CD4-positive, alpha-beta T cell (primary cell): ENCODE measurements around the gene SETBP1. TPM values are rescaled to one million over a fixed set of nuclear protein-coding genes. Genes with fewer than 3 reads are reported as not detected.

Experiments used
- ATAC-seq: fragments of 200-7000 bp; cut with Tn5 transposase; one replicate; pipeline ENCODE4 v1.10.0; 2022; ENCODE audit warnings: mild to moderate bottlenecking; ENCODE audit not compliant: poor library complexity
- CTCF ChIA-PET: fragments of 350-600 bp; sonication (Branson Sonifier 250); formaldehyde crosslinking; loops from one replicate; lab custom pipeline; 2021; ENCODE audit warnings: antibody characterized with exemption, inconsistent platforms; lab: Charles Lee
- POLR2A ChIA-PET: fragments of 350-600 bp; sonication (Branson Sonifier 250); formaldehyde crosslinking; loops from one replicate; lab custom pipeline; 2021; ENCODE audit warnings: antibody characterized with exemption, inconsistent platforms; lab: Charles Lee
- DNase-seq, 14 experiments: peaks; one replicate each; pipeline ENCODE4 v3.0.0-alpha.2; 2013 to 2020; ENCODE audit warnings: mixed read lengths in 2 of 14
- H3K27ac ChIP-seq, 2 donors: one replicate each; pipeline versions ENCODE4 v1.5.1 to v1.7.0; 2013; ENCODE audit warnings: low read length in 2 of 2, low read depth in 1 of 2, mild to moderate bottlenecking in 1 of 2
- H3K27me3 ChIP-seq, 2 experiments: 1 replicate in 1 of 2; 2 replicates in 1 of 2; pipeline versions ENCODE4 v1.6.1 to v1.7.0; 2013; ENCODE audit warnings: low read length in 2 of 2, control low read depth in 1 of 2, mild to moderate bottlenecking in 1 of 2, moderate library complexity in 1 of 2; ENCODE audit not compliant: insufficient read depth in 2 of 2, control insufficient read depth in 1 of 2
- H3K36me3 ChIP-seq: one replicate; pipeline ENCODE4 v1.6.1; 2013; ENCODE audit warnings: low read length, control low read depth; ENCODE audit not compliant: insufficient read depth
- H3K4me1 ChIP-seq: one replicate; pipeline ENCODE4 v1.6.1; 2013; ENCODE audit warnings: low read length, control low read depth; ENCODE audit not compliant: insufficient read depth
- H3K4me3 ChIP-seq: one replicate; pipeline ENCODE4 v1.5.1; 2013; ENCODE audit warnings: mild to moderate bottlenecking, low read length, moderate library complexity
- H3K9me3 ChIP-seq, 2 experiments: 1 replicate in 1 of 2; 2 replicates in 1 of 2; pipeline versions ENCODE4 v1.6.1 to v1.7.0; 2013; ENCODE audit warnings: low read length in 2 of 2, mild to moderate bottlenecking in 2 of 2, control low read depth in 1 of 2, moderate library complexity in 1 of 2; ENCODE audit not compliant: control insufficient read depth in 1 of 2, insufficient read depth in 1 of 2
- H3K27ac Mint-ChIP-seq: one replicate; pipeline ENCODE4 v1.8.0; 2020; ENCODE audit warnings: mixed read lengths
- H3K27me3 Mint-ChIP-seq: one replicate; pipeline ENCODE4 v1.8.0; 2021; ENCODE audit warnings: mixed read lengths
- H3K36me3 Mint-ChIP-seq: one replicate; pipeline ENCODE4 v1.8.0; 2021; ENCODE audit warnings: low read depth, mixed read lengths
- H3K4me1 Mint-ChIP-seq: one replicate; pipeline ENCODE4 v1.8.0; 2021; ENCODE audit warnings: low read depth, mixed read lengths
- H3K4me3 Mint-ChIP-seq: one replicate; pipeline ENCODE4 v1.8.0; 2020; ENCODE audit warnings: mild to moderate bottlenecking, mixed read lengths
- H3K9me3 Mint-ChIP-seq: one replicate; pipeline ENCODE4 v1.8.0; 2020; ENCODE audit warnings: mixed read lengths
- CTCF ChIP-seq: fragments of 200-600 bp; IDR thresholded peaks from one replicate; pipeline ENCODE4 v1.8.0; 2022; ENCODE audit warnings: antibody characterized with exemption, mild to moderate bottlenecking
- intact Hi-C, 2 experiments: fragments of 100-400 bp; cut with DNase I in 1 of 2; cut with micrococcal nuclease in 1 of 2; formaldehyde crosslinking; loops; one replicate each; pipeline versions ENCODE4 v1.15.1 to v1.9.0; 2023 to 2025; cut with DNase I, micrococcal nuclease
- total RNA-seq, 174 experiments: library from RNA in 2 of 174; stranded (reverse) in 2 of 174; gene quantifications; one replicate each; pipeline ENCODE4 v1.2.3 and lab custom pipeline; 2021 to 2026

The SETBP1 gene
- total RNA-seq, 2 experiments from 2014 or later: 0.25 to 0.41 TPM

GRCh38 chr18:44803019-44803650 is 122.4 kb downstream of the SETBP1 start:
- POLR2A ChIA-PET: no interaction called here
- Mint-ChIP-seq H3K36me3 (no peaks in the 10 kb centered on the region), H3K4me3 (no peak overlapping the region), H3K27ac (no peak overlapping the region), H3K4me1 (no peaks in the 10 kb centered on the region), H3K27me3 (no peaks in the 10 kb centered on the region), H3K9me3 (peaks cover 4% of the 10 kb centered on the region)
- H3K27me3 ChIP-seq: no peaks in the 10 kb centered on the region
- H3K4me3 ChIP-seq: no peak overlapping the region
- H3K9me3 ChIP-seq: no peaks in the 10 kb centered on the region
- H3K27ac ChIP-seq: no peak overlapping the region
- DNase-seq (no peak), ATAC-seq (no peak)
- H3K36me3 ChIP-seq: no peaks in the 10 kb centered on the region
- no peak for TF ChIP-seq CTCF
- H3K4me1 ChIP-seq: no peaks in the 10 kb centered on the region
- CTCF ChIA-PET: no interaction called here
- intact Hi-C loops: loop anchor here in 1 of 2 experiments (10.0 kb wide), 1 partner anchor 62 kb away; no protein-coding TSS in a partner anchor

- no peak overlapping the region for H3K4me3 ChIP-seq
- no peak overlapping the region for H3K4me3 Mint-ChIP-seq
- no peaks in the 10 kb centered on the region for H3K36me3 Mint-ChIP-seq
- no peaks in the 10 kb centered on the region for H3K36me3 ChIP-seq
- DNase-seq (no peak), ATAC-seq (no peak)
- H3K27me3 ChIP-seq: no peaks in the 10 kb centered on the region
- ChIA-PET CTCF (no interaction called here), POLR2A (no interaction called here)
- H3K27ac ChIP-seq: no peak overlapping the region
- no peaks in the 10 kb centered on the region for H3K27me3 Mint-ChIP-seq
- TF ChIP-seq CTCF: no peak
- intact Hi-C loops: loop anchor here in 1 of 2 experiments (10.0 kb wide), 1 partner anchor 61 kb away; no protein-coding TSS in a partner anchor
- H3K9me3 Mint-ChIP-seq: peaks cover 4% of the 10 kb centered on the region
- H3K27ac Mint-ChIP-seq: no peak overlapping the region
- no peaks in the 10 kb centered on the region for H3K4me1 Mint-ChIP-seq
- H3K9me3 ChIP-seq: no peaks in the 10 kb centered on the region
- no peaks in the 10 kb centered on the region for H3K4me1 ChIP-seq
Observed at GRCh38 chr18:44804033-44804432, 123.3 kb downstream of the SETBP1 start.

- H3K36me3 Mint-ChIP-seq: no peaks in the 10 kb centered on the region
- H3K4me3 Mint-ChIP-seq: no peak overlapping the region
- H3K36me3 ChIP-seq: no peaks in the 10 kb centered on the region
- intact Hi-C loops: loop anchor here in 1 of 2 experiments (10.0 kb wide), 1 partner anchor 60 kb away; no protein-coding TSS in a partner anchor
- ChIA-PET CTCF (no interaction called here), POLR2A (no interaction called here)
- H3K27ac ChIP-seq: no peak overlapping the region
- DNase-seq: no peak
- H3K4me1 ChIP-seq: no peaks in the 10 kb centered on the region
- no peak for TF ChIP-seq CTCF
- no peaks in the 10 kb centered on the region for H3K27me3 Mint-ChIP-seq
- ATAC-seq: no peak
- H3K4me1 Mint-ChIP-seq: no peaks in the 10 kb centered on the region
- no peaks in the 10 kb centered on the region for H3K9me3 ChIP-seq
- no peaks in the 10 kb centered on the region for H3K27me3 ChIP-seq
- H3K9me3 Mint-ChIP-seq: peaks cover 4% of the 10 kb centered on the region
- no peak overlapping the region for H3K27ac Mint-ChIP-seq
- H3K4me3 ChIP-seq: no peak overlapping the region
Observed at GRCh38 chr18:44805176-44805575, 124.5 kb downstream of the SETBP1 start.
